Progenitor cell of endocrine pancreas (in vitro differentiated cells): ENCODE measurements around the gene CFTR. TPM values are rescaled to one million over a fixed set of nuclear protein-coding genes. Genes with fewer than 3 reads are reported as not detected.

Experiments used
- DNase-seq: peaks from one replicate; pipeline ENCODE4 v3.0.0; 2021; ENCODE audit warnings: low spot score; ENCODE audit not compliant: unreplicated experiment
- H3K27ac Mint-ChIP-seq: 2 replicates; pipeline ENCODE4 v1.8.0; 2021; ENCODE audit warnings: mild to moderate bottlenecking, moderate library complexity, mixed read lengths
- H3K27me3 Mint-ChIP-seq: 2 replicates; pipeline ENCODE4 v1.8.0; 2021; ENCODE audit warnings: mixed read lengths
- H3K36me3 Mint-ChIP-seq: 2 replicates; pipeline ENCODE4 v1.8.0; 2022; ENCODE audit warnings: mixed read lengths; ENCODE audit not compliant: insufficient read depth
- H3K4me1 Mint-ChIP-seq: 2 replicates; pipeline ENCODE4 v1.8.0; 2021; ENCODE audit warnings: low read depth, mixed read lengths
- H3K4me3 Mint-ChIP-seq: 2 replicates; pipeline ENCODE4 v1.8.0; 2021; ENCODE audit warnings: low read depth, mild to moderate bottlenecking, moderate library complexity, mixed read lengths
- H3K9me3 Mint-ChIP-seq: 2 replicates; pipeline ENCODE4 v1.8.0; 2021; ENCODE audit warnings: low read depth, mixed read lengths
- CTCF ChIP-seq: fragments of 200-600 bp; sonication (generic); IDR thresholded peaks from one replicate; pipeline ENCODE4 v1.5.0; 2021; ENCODE audit warnings: antibody characterized with exemption, mild to moderate bottlenecking; ENCODE audit not compliant: unreplicated experiment
- total RNA-seq: library from RNA; stranded (reverse); gene quantifications from 2 replicates; pipeline ENCODE4 v1.2.1, GENCODE V29; 2021

The CFTR gene
- total RNA-seq, 1 donor from 2014 or later = 6.6 TPM

GRCh38 chr7:117717357-117717756 is 237.5 kb downstream of the CFTR start:
- Mint-ChIP-seq H3K4me3 (no peak overlapping the region), H3K4me1 (peaks cover 19% of the 10 kb centered on the region), H3K27me3 (no peaks in the 10 kb centered on the region), H3K27ac (no peak overlapping the region), H3K36me3 (peaks cover 3% of the 10 kb centered on the region), H3K9me3 (no peaks in the 10 kb centered on the region)
- no peak for TF ChIP-seq CTCF
- no peak for DNase-seq

Other genes with a start within 250 kb of the CFTR start
- 0.33 and 0.46 TPM in 2 replicates for gene WNT2, start 157.0 kb upstream of the CFTR start, total RNA-seq
- gene ASZ1, start 52.5 kb upstream of the CFTR start, total RNA-seq = not detected in 2 replicates